K562 (cell line): Measurements from ENCODE around the gene CHRNA9.

ENCODE experiments used
- EHMT2 ChIP-seq: fragments of 450-650 bp; IDR thresholded peaks from 2 replicates; pipeline ENCODE4 v1.6.1; 2018; ENCODE audit warnings: antibody characterized with exemption
- MAFF ChIP-seq: IDR thresholded peaks from 2 replicates; pipeline ENCODE4 v1.6.1; 2012; ENCODE audit warnings: low read length, improper control_type of control experiment
- POLR2A ChIP-seq: fragments of 450-650 bp; conservative IDR thresholded peaks from 2 replicates; pipeline ENCODE4 v1.6.1; 2016
- ZNF253 ChIP-seq: fragments of 250-450 bp; sonication (Bioruptor Pico); conservative IDR thresholded peaks from 2 replicates; pipeline ENCODE4 v1.6.1; 2021; ENCODE audit warnings: mild to moderate bottlenecking
- ZNF263 ChIP-seq: sonication (generic); formaldehyde crosslinking; IDR thresholded peaks from 2 replicates; pipeline ENCODE4 v1.8.0; 2022; ENCODE audit warnings: mild to moderate bottlenecking, missing genetic modification reagents, borderline replicate concordance
- ZNF431 ChIP-seq: sonication (generic); formaldehyde crosslinking; IDR thresholded peaks from 2 replicates; pipeline ENCODE4 v1.8.0; 2022; ENCODE audit warnings: mild to moderate bottlenecking, missing genetic modification reagents
- TF ChIP-seq, protein P1 (sequence below), 3 experiments: IDR thresholded peaks in 2 of 3; conservative IDR thresholded peaks in 1 of 3; 2 replicates each; pipeline ENCODE4 v1.5.1; 2011 to 2012; ENCODE audit warnings: low read length in 3 of 3, mild to moderate bottlenecking in 3 of 3, control low read depth in 2 of 3, improper control_type of control experiment in 1 of 3, inconsistent platforms in 1 of 3, low read depth in 1 of 3, mixed read lengths in 1 of 3, moderate library complexity in 1 of 3; ENCODE audit not compliant: insufficient read depth in 2 of 3
- TF ChIP-seq, protein P2 (sequence below): fragments of 250-450 bp; sonication (Bioruptor Pico); IDR thresholded peaks from 2 replicates; pipeline ENCODE4 v1.8.0; 2022; ENCODE audit warnings: moderate library complexity, mild to moderate bottlenecking, inconsistent platforms
- TF ChIP-seq, protein P3 (sequence below): sonication (generic); formaldehyde crosslinking; IDR thresholded peaks from 2 replicates; pipeline ENCODE4 v1.8.0; 2022; ENCODE audit warnings: mild to moderate bottlenecking, missing genetic modification reagents, borderline replicate concordance
- TF ChIP-seq, protein P4 (sequence below): fragments of 250-450 bp; sonication (Bioruptor Pico); IDR thresholded peaks from 2 replicates; pipeline ENCODE4 v1.8.0; 2021; ENCODE audit warnings: moderate library complexity, mild to moderate bottlenecking, inconsistent platforms

DNA sequence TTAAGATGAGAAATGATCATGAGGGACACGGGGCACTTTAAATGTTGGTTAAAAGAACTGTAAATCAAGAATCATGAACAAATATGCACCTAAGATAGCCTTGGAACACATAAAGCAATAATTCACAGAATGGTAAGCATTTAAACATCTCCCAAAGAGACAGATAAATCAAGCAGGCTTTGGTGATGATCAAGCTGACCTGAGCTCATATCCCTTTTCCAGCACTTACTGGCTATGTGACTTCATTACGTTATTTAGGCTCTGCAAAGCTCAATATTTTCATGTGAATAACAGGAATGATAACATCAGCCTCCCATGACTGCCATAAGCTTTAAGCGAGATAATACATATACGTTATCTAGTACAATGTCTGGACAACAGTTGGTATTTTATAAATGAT lies 54.9 kb downstream of the CHRNA9 start:
- TF ChIP-seq MAFF (no peak), EHMT2 (no peak), ZNF263 (CRISPR knock-in tag) (no peak), POLR2A (no peak), ZNF431 (CRISPR knock-in tag) (no peak), ZNF253 (CRISPR knock-in tag) (no peak)
- TF ChIP-seq, protein P1, sequence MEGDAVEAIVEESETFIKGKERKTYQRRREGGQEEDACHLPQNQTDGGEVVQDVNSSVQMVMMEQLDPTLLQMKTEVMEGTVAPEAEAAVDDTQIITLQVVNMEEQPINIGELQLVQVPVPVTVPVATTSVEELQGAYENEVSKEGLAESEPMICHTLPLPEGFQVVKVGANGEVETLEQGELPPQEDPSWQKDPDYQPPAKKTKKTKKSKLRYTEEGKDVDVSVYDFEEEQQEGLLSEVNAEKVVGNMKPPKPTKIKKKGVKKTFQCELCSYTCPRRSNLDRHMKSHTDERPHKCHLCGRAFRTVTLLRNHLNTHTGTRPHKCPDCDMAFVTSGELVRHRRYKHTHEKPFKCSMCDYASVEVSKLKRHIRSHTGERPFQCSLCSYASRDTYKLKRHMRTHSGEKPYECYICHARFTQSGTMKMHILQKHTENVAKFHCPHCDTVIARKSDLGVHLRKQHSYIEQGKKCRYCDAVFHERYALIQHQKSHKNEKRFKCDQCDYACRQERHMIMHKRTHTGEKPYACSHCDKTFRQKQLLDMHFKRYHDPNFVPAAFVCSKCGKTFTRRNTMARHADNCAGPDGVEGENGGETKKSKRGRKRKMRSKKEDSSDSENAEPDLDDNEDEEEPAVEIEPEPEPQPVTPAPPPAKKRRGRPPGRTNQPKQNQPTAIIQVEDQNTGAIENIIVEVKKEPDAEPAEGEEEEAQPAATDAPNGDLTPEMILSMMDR (IDR thresholded peaks at IDR 0.05 in 2 of 3, conservative IDR thresholded peaks at IDR 0.05 in 1 of 3; ENCODE audit: insufficient read depth in 2 of 3, low read depth in 1 of 3, low read length in 3 of 3) = no peak
- TF ChIP-seq, protein P2, sequence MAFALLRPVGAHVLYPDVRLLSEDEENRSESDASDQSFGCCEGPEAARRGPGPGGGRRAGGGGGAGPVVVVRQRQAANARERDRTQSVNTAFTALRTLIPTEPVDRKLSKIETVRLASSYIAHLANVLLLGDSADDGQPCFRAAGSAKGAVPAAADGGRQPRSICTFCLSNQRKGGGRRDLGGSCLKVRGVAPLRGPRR (CRISPR knock-in tag) = no peak
- TF ChIP-seq, protein P3, sequence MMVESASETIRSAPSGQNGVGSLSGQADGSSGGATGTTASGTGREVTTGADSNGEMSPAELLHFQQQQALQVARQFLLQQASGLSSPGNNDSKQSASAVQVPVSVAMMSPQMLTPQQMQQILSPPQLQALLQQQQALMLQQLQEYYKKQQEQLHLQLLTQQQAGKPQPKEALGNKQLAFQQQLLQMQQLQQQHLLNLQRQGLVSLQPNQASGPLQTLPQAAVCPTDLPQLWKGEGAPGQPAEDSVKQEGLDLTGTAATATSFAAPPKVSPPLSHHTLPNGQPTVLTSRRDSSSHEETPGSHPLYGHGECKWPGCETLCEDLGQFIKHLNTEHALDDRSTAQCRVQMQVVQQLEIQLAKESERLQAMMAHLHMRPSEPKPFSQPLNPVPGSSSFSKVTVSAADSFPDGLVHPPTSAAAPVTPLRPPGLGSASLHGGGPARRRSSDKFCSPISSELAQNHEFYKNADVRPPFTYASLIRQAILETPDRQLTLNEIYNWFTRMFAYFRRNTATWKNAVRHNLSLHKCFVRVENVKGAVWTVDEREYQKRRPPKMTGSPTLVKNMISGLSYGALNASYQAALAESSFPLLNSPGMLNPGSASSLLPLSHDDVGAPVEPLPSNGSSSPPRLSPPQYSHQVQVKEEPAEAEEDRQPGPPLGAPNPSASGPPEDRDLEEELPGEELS (CRISPR knock-in tag) = no peak
- TF ChIP-seq, protein P4, sequence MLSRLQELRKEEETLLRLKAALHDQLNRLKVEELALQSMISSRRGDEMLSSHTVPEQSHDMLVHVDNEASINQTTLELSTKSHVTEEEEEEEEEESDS (CRISPR knock-in tag) = no peak
